ENCODE data around the gene SRBD1.

SRBD1 gene

GRCh38 chr2:45554742-45555140 lies 56.3 kb downstream of the SRBD1 start:
- no peak for DNase-seq

GRCh38 chr2:45554073-45554741 lies 56.9 kb downstream of the SRBD1 start:
- DNase-seq, result no peak

- DNase-seq, result no peak
Measured at GRCh38 chr2:45551862-45552261, 59.2 kb downstream of the SRBD1 start.

GRCh38 chr2:45545943-45546342 lies 65.1 kb downstream of the SRBD1 start:
- DNase-seq, result no peak

- DNase-seq, result no peak
Measured at GRCh38 chr2:45543257-45543656, 67.8 kb downstream of the SRBD1 start.

- DNase-seq, result no peak
Measured at GRCh38 chr2:45542013-45542412, 69.1 kb downstream of the SRBD1 start.

- DNase-seq, result no peak
Measured at GRCh38 chr2:45541450-45541849, 69.6 kb downstream of the SRBD1 start.

- no peak for DNase-seq
Measured at GRCh38 chr2:45540942-45541341, 70.1 kb downstream of the SRBD1 start.

- no peak for DNase-seq
Measured at GRCh38 chr2:45533771-45534170, 77.3 kb downstream of the SRBD1 start.

- no peak for DNase-seq
Measured at GRCh38 chr2:45532181-45532580, 78.9 kb downstream of the SRBD1 start.

GRCh38 chr2:45524016-45524415 lies 87.1 kb downstream of the SRBD1 start:
- no peak for DNase-seq

GRCh38 chr2:45518546-45518945 lies 92.5 kb downstream of the SRBD1 start:
- DNase-seq, result no peak

GRCh38 chr2:45510701-45511420 lies 100.2 kb downstream of the SRBD1 start:
- no peak for DNase-seq

- DNase-seq, result no peak
Measured at GRCh38 chr2:45506756-45507155, 104.3 kb downstream of the SRBD1 start.

GRCh38 chr2:45505138-45505537 lies 105.9 kb downstream of the SRBD1 start:
- no peak for DNase-seq

- no peak for DNase-seq
Measured at GRCh38 chr2:45498661-45499550, 112.2 kb downstream of the SRBD1 start.

GRCh38 chr2:45497355-45497754 lies 113.7 kb downstream of the SRBD1 start:
- DNase-seq, result no peak

GRCh38 chr2:45496869-45497268 lies 114.2 kb downstream of the SRBD1 start:
- DNase-seq, result no peak

- no peak for DNase-seq
Measured at GRCh38 chr2:45494978-45495293, 116.1 kb downstream of the SRBD1 start.

- peak in 1 of 56 donors; percentile 47 for DNase-seq
Measured at GRCh38 chr2:45494275-45494977, 116.6 kb downstream of the SRBD1 start.

GRCh38 chr2:45484965-45485364 lies 126.1 kb downstream of the SRBD1 start:
- DNase-seq, result no peak

GRCh38 chr2:45483997-45484396 lies 127.1 kb downstream of the SRBD1 start:
- DNase-seq, result no peak
